Peyer's patch (tissue), 4 donors: ENCODE measurements around the gene HSPH1. TPM values are rescaled to one million over a fixed set of nuclear protein-coding genes. Genes with fewer than 3 reads are reported as not detected.

Experiments
- DNase-seq, 3 donors: peaks; one replicate each; pipeline ENCODE4 v3.0.0-alpha.2; 2017 to 2019
- H3K27ac ChIP-seq, 4 donors: fragments of 200-600 bp; sonication (generic); one replicate each; pipeline ENCODE4 v1.5.1; 2016 to 2019
- H3K27me3 ChIP-seq, 2 donors: fragments of 200-600 bp; sonication (generic); one replicate each; pipeline ENCODE4 v1.5.1; 2019
- H3K36me3 ChIP-seq, 3 donors: fragments of 200-600 bp; sonication (generic); one replicate each; pipeline ENCODE4 v1.5.1; 2016 to 2019
- H3K4me1 ChIP-seq, 4 donors: fragments of 200-600 bp; sonication (generic); one replicate each; pipeline ENCODE4 v1.5.1; 2016 to 2019
- H3K4me3 ChIP-seq, 4 donors: fragments of 200-600 bp; sonication (generic); 1 replicate in 3 of 4; 2 replicates in 1 of 4; pipeline ENCODE4 v1.5.1; 2016 to 2019; ENCODE audit warnings: mild to moderate bottlenecking in 1 of 4
- H3K9me3 ChIP-seq, 4 donors: fragments of 200-600 bp; sonication (generic); one replicate each; pipeline ENCODE4 v1.5.1; 2016 to 2019; ENCODE audit warnings: mild to moderate bottlenecking in 1 of 4
- CTCF ChIP-seq, 6 experiments: fragments of 450-650 bp in 4 of 6; fragments of 200-600 bp in 2 of 6; sonication (generic) in 1 of 6; IDR thresholded peaks; one replicate each; pipeline ENCODE4 v1.5.1; 2017 to 2019; ENCODE audit warnings: antibody characterized with exemption in 6 of 6, mild to moderate bottlenecking in 3 of 6, moderate library complexity in 1 of 6
- POLR2A ChIP-seq, 2 donors: fragments of 450-650 bp; IDR thresholded peaks; one replicate each; pipeline ENCODE4 v1.5.1; 2017; ENCODE audit warnings: antibody characterized with exemption in 2 of 2, mild to moderate bottlenecking in 2 of 2, moderate library complexity in 2 of 2
- total RNA-seq, 4 donors: library from RNA; depleted of rRNA; stranded (reverse); fragments of >200 nt; gene quantifications; one replicate each; pipeline ENCODE4 v1.1.0, GENCODE V29; 2016

Gene HSPH1
- total RNA-seq, 4 donors from 2014 or later: 16.9 to 66.8 (median 27.5) TPM

- no peaks in the 10 kb centered on the region for H3K36me3 ChIP-seq
These were observed 69.1 kb downstream of the HSPH1 start for GRCh38 chr13:31092646-31093045.

GRCh38 chr13:31090961-31091624 is 70.6 kb downstream of the HSPH1 start:
- TF ChIP-seq POLR2A (IDR thresholded peaks at IDR 0.05) (no peak), CTCF (IDR thresholded peaks at IDR 0.05) (no peak)
- Histone ChIP-seq H3K27me3 (no peaks in the 10 kb centered on the region), H3K36me3 (no peaks in the 10 kb centered on the region), H3K9me3 (no peaks in the 10 kb centered on the region), H3K4me1 (no peaks in the 10 kb centered on the region), H3K4me3 (no peak overlapping the region), H3K27ac (no peak overlapping the region)
- no peak for DNase-seq

More at GRCh38 chr13:31092646-31093045, 69.1 kb downstream of the HSPH1 start:
- Histone ChIP-seq H3K9me3 (no peaks in the 10 kb centered on the region), H3K27me3 (no peaks in the 10 kb centered on the region), H3K27ac (no peak overlapping the region), H3K4me1 (no peaks in the 10 kb centered on the region), H3K4me3 (no peak overlapping the region)
- no peak for TF ChIP-seq POLR2A (IDR thresholded peaks at IDR 0.05)
- no peak for TF ChIP-seq CTCF (IDR thresholded peaks at IDR 0.05)
- DNase-seq: no peak

- Histone ChIP-seq H3K4me1 (no peaks in the 10 kb centered on the region), H3K4me3 (no peak overlapping the region), H3K36me3 (no peaks in the 10 kb centered on the region), H3K9me3 (no peaks in the 10 kb centered on the region), H3K27ac (no peak overlapping the region), H3K27me3 (no peaks in the 10 kb centered on the region)
- no peak for DNase-seq
- TF ChIP-seq POLR2A (IDR thresholded peaks at IDR 0.05): no peak
- TF ChIP-seq CTCF (IDR thresholded peaks at IDR 0.05): no peak
These were observed 71.6 kb downstream of the HSPH1 start for GRCh38 chr13:31090096-31090495.

- DNase-seq: no peak
- Histone ChIP-seq H3K4me1 (no peaks in the 10 kb centered on the region), H3K27me3 (no peaks in the 10 kb centered on the region), H3K36me3 (no peaks in the 10 kb centered on the region), H3K4me3 (no peak overlapping the region), H3K9me3 (no peaks in the 10 kb centered on the region), H3K27ac (no peak overlapping the region)
- TF ChIP-seq CTCF (IDR thresholded peaks at IDR 0.05) (no peak), POLR2A (IDR thresholded peaks at IDR 0.05) (no peak)
These were observed 72.1 kb downstream of the HSPH1 start for GRCh38 chr13:31089649-31090048.

GRCh38 chr13:31088826-31089420 is 72.8 kb downstream of the HSPH1 start:
- DNase-seq: no peak
- no peak for TF ChIP-seq POLR2A (IDR thresholded peaks at IDR 0.05)
- no peak for TF ChIP-seq CTCF (IDR thresholded peaks at IDR 0.05)
- no peaks in the 10 kb centered on the region for H3K27me3 ChIP-seq
- H3K4me1 ChIP-seq: no peaks in the 10 kb centered on the region
- no peaks in the 10 kb centered on the region for H3K36me3 ChIP-seq
- no peaks in the 10 kb centered on the region for H3K9me3 ChIP-seq
- no peak overlapping the region for H3K4me3 ChIP-seq
- no peak overlapping the region for H3K27ac ChIP-seq

Other genes with a start within 250 kb of the HSPH1 start
- not detected for gene TEX26, start 229.2 kb downstream of the HSPH1 start, total RNA-seq
- gene B3GLCT, start 38.1 kb upstream of the HSPH1 start, total RNA-seq: 1 to 10 TPM; 3.3 to 5.4 (median 3.4) TPM